OCI-LY1 (cell line): ENCODE data around the gene IARS2.

ENCODE experiments used
- EZH2 ChIP-seq: fragments of 200-600 bp; sonication (generic), shearing (Covaris generic); IDR thresholded peaks from 2 replicates; pipeline ENCODE4 v1.8.0; 2017; ENCODE audit warnings: borderline replicate concordance, mixed run types, mild to moderate bottlenecking, antibody characterized with exemption, low read length, moderate library complexity, mixed read lengths
- TF ChIP-seq, protein P1 (sequence below): fragments of 200-600 bp; sonication (generic), shearing (Covaris generic); IDR thresholded peaks from 2 replicates; pipeline ENCODE4 v1.5.1; 2017; ENCODE audit warnings: mild to moderate bottlenecking, antibody characterized with exemption, low read length, moderate library complexity, mixed read lengths

DNA sequence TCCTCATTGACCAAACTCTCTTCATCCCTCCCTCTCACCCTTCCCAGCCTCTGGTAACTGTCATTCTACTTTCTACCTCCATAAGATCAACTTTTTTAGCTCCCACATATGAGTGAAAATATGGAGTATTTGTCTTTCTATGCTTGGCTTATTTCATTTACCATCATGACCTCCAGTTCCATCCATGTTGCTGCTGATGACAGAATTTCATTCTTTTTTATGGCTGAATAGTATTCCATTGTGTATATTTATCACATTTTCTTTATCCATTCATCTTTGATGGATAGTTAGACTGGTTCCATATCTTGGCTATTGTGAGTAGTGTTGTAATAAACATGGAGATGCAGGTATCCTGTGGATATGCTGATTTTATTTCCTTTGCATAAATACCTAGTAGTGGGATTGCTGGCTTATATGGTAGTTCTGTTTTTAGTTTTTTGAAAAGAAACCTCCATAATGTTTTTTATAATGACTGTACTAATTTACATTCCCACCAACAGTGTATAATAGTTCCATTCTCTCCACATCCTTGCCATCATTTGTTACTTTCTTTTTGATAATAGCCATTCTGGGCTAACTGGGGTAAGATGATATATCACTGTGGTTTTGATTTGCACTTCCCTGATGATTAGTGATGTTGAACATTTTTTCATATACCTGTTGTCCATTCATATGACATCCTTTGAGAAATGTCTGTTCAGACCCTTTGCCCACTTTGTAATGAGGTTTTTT lies 35.7 kb downstream of the IARS2 start:
- TF ChIP-seq, protein P1, sequence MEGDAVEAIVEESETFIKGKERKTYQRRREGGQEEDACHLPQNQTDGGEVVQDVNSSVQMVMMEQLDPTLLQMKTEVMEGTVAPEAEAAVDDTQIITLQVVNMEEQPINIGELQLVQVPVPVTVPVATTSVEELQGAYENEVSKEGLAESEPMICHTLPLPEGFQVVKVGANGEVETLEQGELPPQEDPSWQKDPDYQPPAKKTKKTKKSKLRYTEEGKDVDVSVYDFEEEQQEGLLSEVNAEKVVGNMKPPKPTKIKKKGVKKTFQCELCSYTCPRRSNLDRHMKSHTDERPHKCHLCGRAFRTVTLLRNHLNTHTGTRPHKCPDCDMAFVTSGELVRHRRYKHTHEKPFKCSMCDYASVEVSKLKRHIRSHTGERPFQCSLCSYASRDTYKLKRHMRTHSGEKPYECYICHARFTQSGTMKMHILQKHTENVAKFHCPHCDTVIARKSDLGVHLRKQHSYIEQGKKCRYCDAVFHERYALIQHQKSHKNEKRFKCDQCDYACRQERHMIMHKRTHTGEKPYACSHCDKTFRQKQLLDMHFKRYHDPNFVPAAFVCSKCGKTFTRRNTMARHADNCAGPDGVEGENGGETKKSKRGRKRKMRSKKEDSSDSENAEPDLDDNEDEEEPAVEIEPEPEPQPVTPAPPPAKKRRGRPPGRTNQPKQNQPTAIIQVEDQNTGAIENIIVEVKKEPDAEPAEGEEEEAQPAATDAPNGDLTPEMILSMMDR: no peak
- no peak for TF ChIP-seq EZH2
